Measurements from ENCODE around the gene MB. TPM values are rescaled to one million over a fixed set of nuclear protein-coding genes. Genes with fewer than 3 reads are reported as not detected.

MB gene
- total RNA-seq, 2 experiments from 2014 or later: not detected

DNA sequence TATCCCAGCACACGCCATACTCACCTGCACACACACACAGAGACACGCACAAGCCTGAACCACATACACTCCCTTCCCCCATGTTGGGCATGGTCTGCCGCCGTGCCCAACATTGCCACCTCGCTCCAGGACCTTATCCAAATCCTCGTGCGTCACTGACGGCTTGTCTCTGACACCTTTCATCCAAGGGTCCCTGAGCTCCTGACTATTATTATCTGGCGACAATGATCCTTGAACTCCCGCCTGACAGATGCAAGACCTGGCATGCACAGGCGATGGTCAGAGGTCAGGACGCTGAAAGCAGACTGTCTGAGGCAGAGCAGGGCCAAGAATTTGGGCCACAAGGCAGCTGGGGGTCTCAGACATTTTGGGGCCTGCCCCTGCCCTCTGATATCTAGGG is 4.2 kb downstream of the MB start:
- intact Hi-C loops (cut with DNase I, micrococcal nuclease): no loop called here
- Histone ChIP-seq H3K4me3 (ENCODE audit: low read length) (no peak overlapping the region), H3K36me3 (ENCODE audit: insufficient read depth, low read length) (no peaks in the 10 kb centered on the region), H3K27me3 (ENCODE audit: control insufficient read depth in 1 of 2, insufficient read depth in 2 of 2, low read length in 2 of 2) (no peaks in the 10 kb centered on the region), H3K4me1 (ENCODE audit: insufficient read depth, low read length) (peaks cover 16% of the 10 kb centered on the region), H3K9me3 (ENCODE audit: control insufficient read depth in 1 of 2, insufficient read depth in 1 of 2, low read length in 2 of 2) (no peaks in the 10 kb centered on the region), H3K27ac (ENCODE audit: low read depth in 1 of 2, low read length in 2 of 2) (no peak overlapping the region)
- no peak for TF ChIP-seq CTCF (IDR thresholded peaks at IDR 0.05)
- DNase-seq (no peak), ATAC-seq (ENCODE audit: poor library complexity) (no peak)
- ChIA-PET POLR2A (no interaction called here), CTCF (no interaction called here)
- no peaks in the 10 kb centered on the region for H3K9me3 Mint-ChIP-seq
- H3K4me3 Mint-ChIP-seq: no peak overlapping the region
- H3K4me1 Mint-ChIP-seq (ENCODE audit: low read depth): no peaks in the 10 kb centered on the region
- H3K36me3 Mint-ChIP-seq (ENCODE audit: low read depth): no peaks in the 10 kb centered on the region
- H3K27ac Mint-ChIP-seq: no peak overlapping the region
- H3K27me3 Mint-ChIP-seq: peaks cover 6% of the 10 kb centered on the region

GRCh38 chr22:35611891-35612576 is 5.1 kb downstream of the MB start:
- H3K4me1 ChIP-seq (ENCODE audit: insufficient read depth, low read length): peaks cover 16% of the 10 kb centered on the region
- no peaks in the 10 kb centered on the region for H3K36me3 ChIP-seq (ENCODE audit: insufficient read depth, low read length)
- no peaks in the 10 kb centered on the region for H3K4me1 Mint-ChIP-seq (ENCODE audit: low read depth)
- H3K4me3 ChIP-seq (ENCODE audit: low read length): no peak overlapping the region
- peaks cover 2 to 4% of the 10 kb centered on the region in 2 experiments for H3K27me3 ChIP-seq (ENCODE audit: control insufficient read depth in 1 of 2, insufficient read depth in 2 of 2, low read length in 2 of 2)
- intact Hi-C loops (cut with DNase I, micrococcal nuclease): no loop called here
- no peak for TF ChIP-seq CTCF (IDR thresholded peaks at IDR 0.05)
- no peaks in the 10 kb centered on the region for H3K9me3 ChIP-seq (ENCODE audit: control insufficient read depth in 1 of 2, insufficient read depth in 1 of 2, low read length in 2 of 2)
- H3K27ac ChIP-seq (ENCODE audit: low read depth in 1 of 2, low read length in 2 of 2): no peak overlapping the region
- H3K36me3 Mint-ChIP-seq (ENCODE audit: low read depth): no peaks in the 10 kb centered on the region
- no peak overlapping the region for H3K4me3 Mint-ChIP-seq
- ATAC-seq (ENCODE audit: poor library complexity): no peak
- ChIA-PET CTCF (no interaction called here), POLR2A (no interaction called here)
- no peak for DNase-seq
- peaks cover 6% of the 10 kb centered on the region for H3K27me3 Mint-ChIP-seq
- no peaks in the 10 kb centered on the region for H3K9me3 Mint-ChIP-seq
- H3K27ac Mint-ChIP-seq: no peak overlapping the region

DNA sequence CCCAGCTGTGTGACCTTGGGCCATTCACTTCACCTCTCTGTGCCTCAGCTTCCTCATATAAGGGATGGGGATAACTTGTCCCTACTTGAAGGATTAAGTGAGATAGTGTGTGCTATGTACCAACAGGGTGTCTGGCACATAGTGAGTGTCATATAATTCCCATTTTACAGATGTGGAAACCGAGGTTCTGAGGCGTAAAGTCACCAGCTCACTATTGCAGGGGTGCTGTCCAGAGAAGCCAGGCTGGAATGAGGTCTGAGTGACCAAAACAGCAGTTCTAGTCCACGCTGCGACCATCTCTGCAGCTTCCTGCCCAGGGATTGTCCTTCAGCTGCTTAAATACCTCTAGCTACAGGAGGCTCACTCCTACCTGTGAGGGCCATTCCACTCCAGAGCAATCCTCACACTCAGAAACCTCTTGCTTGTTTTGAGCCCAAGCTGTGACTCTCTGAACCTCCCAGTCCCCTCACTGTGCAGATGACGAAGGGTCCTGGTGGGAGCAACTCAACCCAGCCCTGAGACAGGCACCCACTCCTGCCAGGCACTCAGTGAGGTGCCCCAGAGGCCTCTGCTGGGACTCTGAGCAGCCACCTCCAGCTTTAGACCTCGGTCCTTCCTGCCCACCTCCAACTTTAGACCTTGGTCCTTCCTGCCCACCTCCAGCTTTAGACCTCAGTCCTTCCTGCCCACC is 5.8 kb downstream of the MB start:
- Histone ChIP-seq H3K36me3 (ENCODE audit: insufficient read depth, low read length) (no peaks in the 10 kb centered on the region), H3K27ac (ENCODE audit: low read depth in 1 of 2, low read length in 2 of 2) (no peak overlapping the region), H3K9me3 (ENCODE audit: control insufficient read depth in 1 of 2, insufficient read depth in 1 of 2, low read length in 2 of 2) (no peaks in the 10 kb centered on the region), H3K4me1 (ENCODE audit: insufficient read depth, low read length) (peaks cover 16% of the 10 kb centered on the region), H3K27me3 (ENCODE audit: control insufficient read depth in 1 of 2, insufficient read depth in 2 of 2, low read length in 2 of 2) (peaks cover 2 to 4% of the 10 kb centered on the region in 2 experiments), H3K4me3 (ENCODE audit: low read length) (no peak overlapping the region)
- Mint-ChIP-seq H3K4me1 (ENCODE audit: low read depth) (no peaks in the 10 kb centered on the region), H3K27me3 (peaks cover 6% of the 10 kb centered on the region), H3K27ac (no peak overlapping the region), H3K4me3 (no peak overlapping the region), H3K9me3 (no peaks in the 10 kb centered on the region), H3K36me3 (ENCODE audit: low read depth) (no peaks in the 10 kb centered on the region)
- ChIA-PET CTCF (no interaction called here), POLR2A (no interaction called here)
- TF ChIP-seq CTCF (IDR thresholded peaks at IDR 0.05): no peak
- DNase-seq (no peak), ATAC-seq (ENCODE audit: poor library complexity) (no peak)
- intact Hi-C loops (cut with DNase I, micrococcal nuclease): no loop called here
